ENCODE results near the gene SLC5A1. TPM values are rescaled to one million over a fixed set of nuclear protein-coding genes. Genes with fewer than 3 reads are reported as not detected.

The SLC5A1 gene
- total RNA-seq, 1 experiment from 2014 or later, result not detected

DNA sequence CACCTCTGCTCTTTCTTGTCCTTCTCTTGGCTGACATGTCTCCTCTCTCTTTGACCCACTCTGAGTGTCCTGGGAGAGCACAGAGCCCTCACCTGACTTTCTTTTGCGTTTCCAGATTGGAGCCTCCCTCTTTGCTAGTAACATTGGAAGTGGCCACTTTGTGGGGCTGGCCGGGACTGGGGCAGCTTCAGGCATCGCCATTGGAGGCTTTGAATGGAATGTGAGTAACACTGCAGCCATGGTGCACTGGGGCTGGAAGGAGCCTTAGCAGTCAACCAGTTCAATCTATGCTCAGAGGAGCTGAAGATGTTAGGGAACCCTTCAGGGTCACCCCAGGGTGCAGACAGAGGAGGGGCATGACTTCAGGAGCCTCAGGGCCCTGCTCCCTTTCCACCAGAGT is 23.8 kb downstream of the SLC5A1 start:
- no peak for DNase-seq
- Histone ChIP-seq H3K4me2 (ENCODE audit: low read length) (no peak overlapping the region), H3K36me3 (ENCODE audit: low read depth, low read length) (no peaks in the 10 kb centered on the region), H2AFZ (ENCODE audit: low read length) (no peak overlapping the region), H3K9ac (ENCODE audit: low read length) (no peak overlapping the region), H3K9me2 (replicated peaks; ENCODE audit: low read length) (no peaks in the 10 kb centered on the region), H3K79me2 (ENCODE audit: low read length) (no peaks in the 10 kb centered on the region), H3K4me3 (ENCODE audit: low read length) (no peak overlapping the region), H3F3A (ENCODE audit: low read length, unreplicated experiment) (no peaks in the 10 kb centered on the region), H4K20me1 (ENCODE audit: low read length) (no peaks in the 10 kb centered on the region), H3K9me3 (ENCODE audit: low read length) (no peaks in the 10 kb centered on the region), H3K27ac (ENCODE audit: low read length) (no peak overlapping the region), H3K27me3 (ENCODE audit: low read length) (peaks cover 46% of the 10 kb centered on the region), H3K4me1 (ENCODE audit: insufficient read depth, low read length) (no peaks in the 10 kb centered on the region)
- no peak for ATAC-seq
- intact Hi-C loops (cut with micrococcal nuclease), result no loop called here
- BruUV-seq (replicated peaks), result no TSS peak
- TF ChIP-seq, protein P1, sequence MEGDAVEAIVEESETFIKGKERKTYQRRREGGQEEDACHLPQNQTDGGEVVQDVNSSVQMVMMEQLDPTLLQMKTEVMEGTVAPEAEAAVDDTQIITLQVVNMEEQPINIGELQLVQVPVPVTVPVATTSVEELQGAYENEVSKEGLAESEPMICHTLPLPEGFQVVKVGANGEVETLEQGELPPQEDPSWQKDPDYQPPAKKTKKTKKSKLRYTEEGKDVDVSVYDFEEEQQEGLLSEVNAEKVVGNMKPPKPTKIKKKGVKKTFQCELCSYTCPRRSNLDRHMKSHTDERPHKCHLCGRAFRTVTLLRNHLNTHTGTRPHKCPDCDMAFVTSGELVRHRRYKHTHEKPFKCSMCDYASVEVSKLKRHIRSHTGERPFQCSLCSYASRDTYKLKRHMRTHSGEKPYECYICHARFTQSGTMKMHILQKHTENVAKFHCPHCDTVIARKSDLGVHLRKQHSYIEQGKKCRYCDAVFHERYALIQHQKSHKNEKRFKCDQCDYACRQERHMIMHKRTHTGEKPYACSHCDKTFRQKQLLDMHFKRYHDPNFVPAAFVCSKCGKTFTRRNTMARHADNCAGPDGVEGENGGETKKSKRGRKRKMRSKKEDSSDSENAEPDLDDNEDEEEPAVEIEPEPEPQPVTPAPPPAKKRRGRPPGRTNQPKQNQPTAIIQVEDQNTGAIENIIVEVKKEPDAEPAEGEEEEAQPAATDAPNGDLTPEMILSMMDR (conservative IDR thresholded peaks at IDR 0.05; ENCODE audit: low read depth, low read length), result no peak
- TF ChIP-seq EZH2phosphoT487 (IDR thresholded peaks at IDR 0.05; ENCODE audit: borderline replicate concordance, low read length) (no peak), EZH2 (IDR thresholded peaks at IDR 0.05; ENCODE audit: low read length, unreplicated experiment) (no peak)
- ChIA-PET CTCF (no interaction called here), POLR2A (ENCODE audit: unreplicated experiment) (no interaction called here)

DNA sequence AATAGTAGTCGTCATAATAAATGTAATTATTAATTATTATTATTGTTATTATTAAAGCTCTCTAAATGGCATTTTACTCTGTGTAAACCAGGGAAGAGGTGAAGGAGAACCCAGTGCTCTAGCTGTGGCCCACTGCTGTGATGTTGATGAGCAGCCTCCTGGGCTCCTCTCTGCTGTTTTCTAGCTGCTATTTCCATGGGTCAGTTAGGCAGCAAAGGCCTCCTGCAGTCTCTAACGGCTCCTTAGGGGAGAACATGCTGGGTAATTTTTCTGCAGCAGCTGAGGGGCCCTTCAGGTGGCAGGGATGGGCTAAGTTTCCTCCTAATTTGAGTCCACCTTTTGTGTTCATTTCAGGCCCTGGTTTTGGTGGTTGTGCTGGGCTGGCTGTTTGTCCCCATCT is 24.6 kb downstream of the SLC5A1 start:
- Histone ChIP-seq H3K9me2 (replicated peaks; ENCODE audit: low read length) (no peaks in the 10 kb centered on the region), H4K20me1 (ENCODE audit: low read length) (no peaks in the 10 kb centered on the region), H3K9me3 (ENCODE audit: low read length) (no peaks in the 10 kb centered on the region), H3F3A (ENCODE audit: low read length, unreplicated experiment) (no peaks in the 10 kb centered on the region), H3K27me3 (ENCODE audit: low read length) (peaks cover 42% of the 10 kb centered on the region), H3K79me2 (ENCODE audit: low read length) (no peaks in the 10 kb centered on the region), H3K27ac (ENCODE audit: low read length) (no peak overlapping the region), H2AFZ (ENCODE audit: low read length) (no peak overlapping the region), H3K9ac (ENCODE audit: low read length) (no peak overlapping the region), H3K4me1 (ENCODE audit: insufficient read depth, low read length) (no peaks in the 10 kb centered on the region), H3K4me3 (ENCODE audit: low read length) (no peak overlapping the region), H3K36me3 (ENCODE audit: low read depth, low read length) (no peaks in the 10 kb centered on the region), H3K4me2 (ENCODE audit: low read length) (no peak overlapping the region)
- DNase-seq (no peak), ATAC-seq (no peak)
- no peak for TF ChIP-seq EZH2phosphoT487 (IDR thresholded peaks at IDR 0.05; ENCODE audit: borderline replicate concordance, low read length)
- POLR2A ChIA-PET (ENCODE audit: unreplicated experiment), result no interaction called here
- CTCF ChIA-PET, result no interaction called here
- BruUV-seq (replicated peaks), result no TSS peak
- intact Hi-C loops (cut with micrococcal nuclease), result no loop called here

DNA sequence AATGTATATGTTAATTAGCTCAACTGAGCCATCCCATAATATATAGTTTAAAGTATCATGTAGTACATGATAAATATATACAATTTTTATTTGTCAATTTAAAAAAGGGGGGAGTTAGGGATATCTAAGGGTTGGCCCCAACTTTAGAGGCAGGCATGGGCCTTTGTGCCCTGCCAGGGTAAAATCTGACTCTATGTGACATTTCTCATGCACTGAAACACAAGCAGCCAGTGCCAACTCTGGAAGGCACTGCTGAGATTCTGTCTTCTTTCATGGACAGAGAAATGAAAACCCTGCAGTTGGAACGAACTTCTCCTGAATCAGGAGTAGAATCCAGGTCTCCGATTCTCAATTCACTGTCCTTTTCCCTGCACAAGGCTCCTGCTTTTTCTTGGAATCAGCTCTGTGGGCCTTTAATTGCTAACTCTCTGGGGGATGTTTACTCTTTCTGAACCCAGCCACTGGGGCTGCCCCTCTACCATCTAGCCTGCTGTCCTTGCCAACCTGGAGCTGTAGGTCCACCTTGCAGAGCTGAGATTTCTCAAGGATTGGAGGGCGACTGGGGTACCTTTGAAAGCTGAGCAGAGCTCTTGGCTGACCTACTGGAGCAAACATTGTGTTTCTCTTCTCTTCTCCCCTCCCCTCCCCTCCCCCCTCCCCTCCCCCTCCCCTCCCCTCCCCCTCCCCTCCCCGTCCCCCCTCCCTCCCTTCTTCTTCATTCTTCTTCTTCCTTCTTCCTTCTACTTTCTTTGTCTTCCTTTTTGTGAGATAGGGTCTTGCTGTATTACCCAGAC is 26.7 kb downstream of the SLC5A1 start:
- peaks cover 37% of the 10 kb centered on the region for H3K27me3 ChIP-seq (ENCODE audit: low read length)
- no peak overlapping the region for H2AFZ ChIP-seq (ENCODE audit: low read length)
- H3K4me2 ChIP-seq (ENCODE audit: low read length), result no peak overlapping the region
- no peaks in the 10 kb centered on the region for H3K4me1 ChIP-seq (ENCODE audit: insufficient read depth, low read length)
- H3K9ac ChIP-seq (ENCODE audit: low read length), result no peak overlapping the region
- no peaks in the 10 kb centered on the region for H3F3A ChIP-seq (ENCODE audit: low read length, unreplicated experiment)
- no peaks in the 10 kb centered on the region for H3K9me2 ChIP-seq (replicated peaks; ENCODE audit: low read length)
- intact Hi-C loops (cut with micrococcal nuclease), result loop anchor here (10.0 kb wide), 1 partner anchor 405 kb away; the partner anchor contains the start of gene PISD
- no peaks in the 10 kb centered on the region for H4K20me1 ChIP-seq (ENCODE audit: low read length)
- BruUV-seq (replicated peaks), result no TSS peak
- no peaks in the 10 kb centered on the region for H3K79me2 ChIP-seq (ENCODE audit: low read length)
- H3K4me3 ChIP-seq (ENCODE audit: low read length), result no peak overlapping the region
- no peak overlapping the region for H3K27ac ChIP-seq (ENCODE audit: low read length)
- ATAC-seq (no peak), DNase-seq (no peak)
- TF ChIP-seq EZH2 (IDR thresholded peaks at IDR 0.05; ENCODE audit: low read length, unreplicated experiment) (no peak), EZH2phosphoT487 (IDR thresholded peaks at IDR 0.05; ENCODE audit: borderline replicate concordance, low read length) (no peak)
- TF ChIP-seq, protein P1 (conservative IDR thresholded peaks at IDR 0.05; ENCODE audit: low read depth, low read length), result no peak
- H3K9me3 ChIP-seq (ENCODE audit: low read length), result no peaks in the 10 kb centered on the region
- H3K36me3 ChIP-seq (ENCODE audit: low read depth, low read length), result no peaks in the 10 kb centered on the region
- CTCF ChIA-PET, result no interaction called here
- POLR2A ChIA-PET (ENCODE audit: unreplicated experiment), result no interaction called here
